Measurements from ENCODE around the gene CYB5R4. TPM values are rescaled to one million over a fixed set of nuclear protein-coding genes. Genes with fewer than 3 reads are reported as not detected.

CYB5R4 gene
- total RNA-seq, 2 experiments from 2014 or later, result 26.8 to 27.3 TPM

GRCh38 chr6:83978997-83979396, 119.5 kb downstream of the CYB5R4 start:
- H3K4me3 Mint-ChIP-seq, result no peak overlapping the region
- POLR2A ChIA-PET, result no interaction called here
- H3K4me1 Mint-ChIP-seq, result no peaks in the 10 kb centered on the region

GRCh38 chr6:83984411-83984810, 124.9 kb downstream of the CYB5R4 start:
- Mint-ChIP-seq H3K4me3 (no peak overlapping the region), H3K36me3 (ENCODE audit: low read depth) (no peaks in the 10 kb centered on the region), H3K27ac (no peak overlapping the region), H3K4me1 (no peaks in the 10 kb centered on the region), H3K9me3 (peaks cover 4% of the 10 kb centered on the region), H3K27me3 (no peaks in the 10 kb centered on the region)
- no peak for DNase-seq
- POLR2A ChIA-PET, result no interaction called here
- CTCF ChIA-PET, result no interaction called here

More at GRCh38 chr6:83978997-83979396, 119.5 kb downstream of the CYB5R4 start:
- Mint-ChIP-seq H3K27ac (no peak overlapping the region), H3K9me3 (peaks cover 4% of the 10 kb centered on the region), H3K27me3 (no peaks in the 10 kb centered on the region), H3K36me3 (ENCODE audit: low read depth) (no peaks in the 10 kb centered on the region)
- CTCF ChIA-PET, result no interaction called here
- DNase-seq, result no peak

- Mint-ChIP-seq H3K4me1 (no peaks in the 10 kb centered on the region), H3K4me3 (no peak overlapping the region), H3K27ac (no peak overlapping the region), H3K9me3 (peaks cover 4% of the 10 kb centered on the region), H3K36me3 (ENCODE audit: low read depth) (no peaks in the 10 kb centered on the region), H3K27me3 (no peaks in the 10 kb centered on the region)
- ChIA-PET CTCF (no interaction called here), POLR2A (no interaction called here)
- DNase-seq, result no peak
Measured at GRCh38 chr6:83985308-83985713, 125.8 kb downstream of the CYB5R4 start.

GRCh38 chr6:83985715-83986114, 126.2 kb downstream of the CYB5R4 start:
- Mint-ChIP-seq H3K4me3 (no peak overlapping the region), H3K9me3 (peaks cover 4% of the 10 kb centered on the region), H3K36me3 (ENCODE audit: low read depth) (no peaks in the 10 kb centered on the region), H3K27me3 (no peaks in the 10 kb centered on the region), H3K4me1 (no peaks in the 10 kb centered on the region), H3K27ac (no peak overlapping the region)
- ChIA-PET CTCF (no interaction called here), POLR2A (no interaction called here)
- DNase-seq, result no peak

GRCh38 chr6:83998021-83998584, 138.6 kb downstream of the CYB5R4 start:
- Mint-ChIP-seq H3K9me3 (no peaks in the 10 kb centered on the region), H3K4me1 (no peaks in the 10 kb centered on the region), H3K27ac (no peak overlapping the region), H3K36me3 (ENCODE audit: low read depth) (no peaks in the 10 kb centered on the region), H3K4me3 (no peak overlapping the region), H3K27me3 (peaks cover 3% of the 10 kb centered on the region)
- POLR2A ChIA-PET, result no interaction called here
- DNase-seq, result no peak
- CTCF ChIA-PET, result no interaction called here

GRCh38 chr6:84001119-84001518, 141.6 kb downstream of the CYB5R4 start:
- Mint-ChIP-seq H3K36me3 (ENCODE audit: low read depth) (no peaks in the 10 kb centered on the region), H3K27me3 (peaks cover 6% of the 10 kb centered on the region), H3K27ac (no peak overlapping the region), H3K9me3 (no peaks in the 10 kb centered on the region), H3K4me3 (no peak overlapping the region), H3K4me1 (no peaks in the 10 kb centered on the region)
- POLR2A ChIA-PET, result no interaction called here
- CTCF ChIA-PET, result no interaction called here
- no peak for DNase-seq

- no peak overlapping the region for H3K4me3 Mint-ChIP-seq
- POLR2A ChIA-PET, result no interaction called here
- no peaks in the 10 kb centered on the region for H3K9me3 Mint-ChIP-seq
- CTCF ChIA-PET, result no interaction called here
- no peak for DNase-seq
- no peak overlapping the region for H3K27ac Mint-ChIP-seq
- H3K27me3 Mint-ChIP-seq, result peaks cover 6% of the 10 kb centered on the region
- no peaks in the 10 kb centered on the region for H3K36me3 Mint-ChIP-seq (ENCODE audit: low read depth)
- H3K4me1 Mint-ChIP-seq, result no peaks in the 10 kb centered on the region
Measured at GRCh38 chr6:84002226-84002625, 142.7 kb downstream of the CYB5R4 start.

- Mint-ChIP-seq H3K4me1 (no peaks in the 10 kb centered on the region), H3K36me3 (ENCODE audit: low read depth) (no peaks in the 10 kb centered on the region), H3K27me3 (peaks cover 9% of the 10 kb centered on the region), H3K9me3 (no peaks in the 10 kb centered on the region), H3K27ac (no peak overlapping the region), H3K4me3 (no peak overlapping the region)
- DNase-seq, result no peak
- CTCF ChIA-PET, result no interaction called here
- POLR2A ChIA-PET, result no interaction called here
Measured at GRCh38 chr6:84003131-84003530, 143.6 kb downstream of the CYB5R4 start.

- POLR2A ChIA-PET, result no interaction called here
- peaks cover 9% of the 10 kb centered on the region for H3K27me3 Mint-ChIP-seq
- no peak for DNase-seq
Measured at GRCh38 chr6:84003654-84004053, 144.2 kb downstream of the CYB5R4 start.

GRCh38 chr6:84007871-84008270, 148.4 kb downstream of the CYB5R4 start:
- DNase-seq, result no peak
- Mint-ChIP-seq H3K9me3 (no peaks in the 10 kb centered on the region), H3K36me3 (ENCODE audit: low read depth) (no peaks in the 10 kb centered on the region), H3K4me3 (no peak overlapping the region), H3K4me1 (no peaks in the 10 kb centered on the region), H3K27ac (no peak overlapping the region), H3K27me3 (peaks cover 9% of the 10 kb centered on the region)
- POLR2A ChIA-PET, result no interaction called here
- CTCF ChIA-PET, result no interaction called here

More at GRCh38 chr6:84003654-84004053, 144.2 kb downstream of the CYB5R4 start:
- no peaks in the 10 kb centered on the region for H3K36me3 Mint-ChIP-seq (ENCODE audit: low read depth)
- H3K27ac Mint-ChIP-seq, result no peak overlapping the region
- H3K4me1 Mint-ChIP-seq, result no peaks in the 10 kb centered on the region
- H3K9me3 Mint-ChIP-seq, result no peaks in the 10 kb centered on the region
- H3K4me3 Mint-ChIP-seq, result no peak overlapping the region
- CTCF ChIA-PET, result no interaction called here

- no peak for DNase-seq
- Mint-ChIP-seq H3K4me1 (no peaks in the 10 kb centered on the region), H3K9me3 (no peaks in the 10 kb centered on the region), H3K36me3 (ENCODE audit: low read depth) (no peaks in the 10 kb centered on the region), H3K27ac (no peak overlapping the region), H3K27me3 (peaks cover 4% of the 10 kb centered on the region), H3K4me3 (no peak overlapping the region)
- CTCF ChIA-PET, result no interaction called here
- POLR2A ChIA-PET, result no interaction called here
Measured at GRCh38 chr6:84013354-84013753, 153.9 kb downstream of the CYB5R4 start.

GRCh38 chr6:84013931-84014330, 154.4 kb downstream of the CYB5R4 start:
- H3K27me3 Mint-ChIP-seq, result peaks cover 9% of the 10 kb centered on the region
- H3K4me1 Mint-ChIP-seq, result no peaks in the 10 kb centered on the region
- H3K9me3 Mint-ChIP-seq, result no peaks in the 10 kb centered on the region
- H3K36me3 Mint-ChIP-seq (ENCODE audit: low read depth), result no peaks in the 10 kb centered on the region
- CTCF ChIA-PET, result no interaction called here
- no peak overlapping the region for H3K27ac Mint-ChIP-seq
- DNase-seq, result no peak
- POLR2A ChIA-PET, result no interaction called here
- H3K4me3 Mint-ChIP-seq, result no peak overlapping the region

- ChIA-PET POLR2A (no interaction called here), CTCF (interaction anchor here (1.0 kb wide), 1 partner anchor 12 kb away, joined by 3 read pairs; no protein-coding TSS in a partner anchor)
- Mint-ChIP-seq H3K9me3 (no peaks in the 10 kb centered on the region), H3K27ac (no peak overlapping the region), H3K36me3 (ENCODE audit: low read depth) (no peaks in the 10 kb centered on the region), H3K27me3 (peaks cover 10% of the 10 kb centered on the region), H3K4me3 (no peak overlapping the region), H3K4me1 (no peaks in the 10 kb centered on the region)
- DNase-seq, result no peak
Measured at GRCh38 chr6:84016029-84016428, 156.5 kb downstream of the CYB5R4 start.
